PC-3 (cell line): ENCODE data around the gene TAF5L. TPM values are rescaled to one million over a fixed set of nuclear protein-coding genes. Genes with fewer than 3 reads are reported as not detected.

Experiments
- ATAC-seq: fragments of 200-7000 bp; cut with Tn5 transposase; 2 replicates; pipeline ENCODE4 v1.9.1; 2020; ENCODE audit warnings: mild to moderate bottlenecking, moderate library complexity
- BruUV-seq: library from RNA; stranded (reverse); fragments of 400-500 nt; replicated peaks from 2 replicates; lab custom pipeline; 2021; lab: Mats Ljungman, UMichigan
- CTCF ChIA-PET: fragments of 300-600 bp; sonication (Branson Sonifier 250); formaldehyde crosslinking; loops from one replicate; lab custom pipeline; 2022; ENCODE audit warnings: antibody characterized with exemption; lab: Charles Lee
- POLR2A ChIA-PET: fragments of 300-600 bp; sonication (Branson Sonifier 250); formaldehyde crosslinking; loops from one replicate; lab custom pipeline; 2022; ENCODE audit warnings: antibody characterized with exemption; ENCODE audit not compliant: unreplicated experiment; lab: Charles Lee
- DNase-seq: peaks from one replicate; pipeline ENCODE4 v3.0.0-alpha.2; 2015
- H2AFZ ChIP-seq: fragments of 300-600 bp; sonication (generic); 2 replicates; pipeline ENCODE4 v1.6.0; 2016; ENCODE audit warnings: antibody characterized with exemption, low read length
- H3F3A ChIP-seq: fragments of 300-600 bp; sonication (generic); one replicate; pipeline ENCODE4 v1.6.0; 2017; ENCODE audit warnings: antibody characterized with exemption, low read length, control low read depth, mild to moderate bottlenecking; ENCODE audit not compliant: unreplicated experiment
- H3K27ac ChIP-seq: fragments of 300-600 bp; sonication (generic); 2 replicates; pipeline ENCODE4 v1.5.1; 2016; ENCODE audit warnings: mild to moderate bottlenecking, low read length
- H3K27me3 ChIP-seq: fragments of 300-600 bp; sonication (generic); 2 replicates; pipeline ENCODE4 v1.6.1; 2016; ENCODE audit warnings: low read length, mixed read lengths
- H3K36me3 ChIP-seq: fragments of 300-600 bp; sonication (generic); 2 replicates; pipeline ENCODE4 v1.6.1; 2016; ENCODE audit warnings: low read depth, mixed run types, low read length, mixed read lengths
- H3K4me1 ChIP-seq: fragments of 300-600 bp; sonication (generic); 2 replicates; pipeline ENCODE4 v1.5.1; 2016; ENCODE audit warnings: low read length; ENCODE audit not compliant: insufficient read depth
- H3K4me2 ChIP-seq: fragments of 300-600 bp; sonication (generic); 2 replicates; pipeline ENCODE4 v1.6.0; 2016; ENCODE audit warnings: low read length
- H3K4me3 ChIP-seq: fragments of 300-600 bp; sonication (generic); 2 replicates; pipeline ENCODE4 v1.5.1; 2016; ENCODE audit warnings: mild to moderate bottlenecking, low read length, mixed read lengths
- H3K79me2 ChIP-seq: fragments of 300-600 bp; sonication (generic); 2 replicates; pipeline ENCODE4 v1.6.1; 2017; ENCODE audit warnings: low read length, mixed read lengths
- H3K9ac ChIP-seq: fragments of 300-600 bp; sonication (generic); 2 replicates; pipeline ENCODE4 v1.6.0; 2016; ENCODE audit warnings: mild to moderate bottlenecking, low read length
- H3K9me2 ChIP-seq: fragments of 300-600 bp; sonication (generic); replicated peaks from 2 replicates; pipeline ENCODE4 v1.6.1; 2016; ENCODE audit warnings: mixed run types, low read length, mixed read lengths
- H3K9me3 ChIP-seq: fragments of 300-600 bp; sonication (generic); 2 replicates; pipeline ENCODE4 v1.6.1; 2016; ENCODE audit warnings: low read length, mixed read lengths
- H4K20me1 ChIP-seq: fragments of 300-600 bp; sonication (generic); 2 replicates; pipeline ENCODE4 v1.6.1; 2016; ENCODE audit warnings: low read length, mixed read lengths
- EZH2 ChIP-seq: fragments of 300-600 bp; sonication (generic); IDR thresholded peaks from one replicate; pipeline ENCODE4 v1.6.1; 2017; ENCODE audit warnings: antibody characterized with exemption, mild to moderate bottlenecking, low read length; ENCODE audit not compliant: unreplicated experiment
- EZH2phosphoT487 ChIP-seq: fragments of 300-600 bp; sonication (generic); IDR thresholded peaks from 2 replicates; pipeline ENCODE4 v1.6.1; 2018; ENCODE audit warnings: mild to moderate bottlenecking, antibody characterized with exemption, low read length, borderline replicate concordance
- intact Hi-C: fragments of 100-400 bp; cut with micrococcal nuclease; formaldehyde crosslinking; loops from 2 replicates; pipeline ENCODE4 v1.9.0; 2023
- total RNA-seq: library from RNA; depleted of rRNA; stranded (reverse); fragments of >200 nt; gene quantifications from 2 replicates; pipeline ENCODE4 v1.2.3, GENCODE V29; 2014
- TF ChIP-seq, protein P1 (sequence below): fragments of 300-600 bp; sonication (generic); conservative IDR thresholded peaks from 2 replicates; pipeline ENCODE4 v1.5.1; 2017; ENCODE audit warnings: antibody characterized with exemption, low read depth, mild to moderate bottlenecking, low read length

The TAF5L gene
- total RNA-seq, 1 experiment from 2014 or later: 24.2 TPM

- Histone ChIP-seq H4K20me1 (peaks cover 28% of the 10 kb centered on the region), H3K27me3 (no peaks in the 10 kb centered on the region), H3K4me3 (no peak overlapping the region), H3K79me2 (peaks cover 60% of the 10 kb centered on the region), H3F3A (no peaks in the 10 kb centered on the region), H3K4me1 (no peaks in the 10 kb centered on the region), H3K36me3 (peaks cover 52% of the 10 kb centered on the region), H3K9ac (no peak overlapping the region), H3K9me2 (no peaks in the 10 kb centered on the region), H3K9me3 (no peaks in the 10 kb centered on the region), H3K27ac (no peak overlapping the region), H2AFZ (no peak overlapping the region), H3K4me2 (no peak overlapping the region)
- POLR2A ChIA-PET: no interaction called here
- TF ChIP-seq EZH2 (no peak), EZH2phosphoT487 (no peak)
- TF ChIP-seq, protein P1, sequence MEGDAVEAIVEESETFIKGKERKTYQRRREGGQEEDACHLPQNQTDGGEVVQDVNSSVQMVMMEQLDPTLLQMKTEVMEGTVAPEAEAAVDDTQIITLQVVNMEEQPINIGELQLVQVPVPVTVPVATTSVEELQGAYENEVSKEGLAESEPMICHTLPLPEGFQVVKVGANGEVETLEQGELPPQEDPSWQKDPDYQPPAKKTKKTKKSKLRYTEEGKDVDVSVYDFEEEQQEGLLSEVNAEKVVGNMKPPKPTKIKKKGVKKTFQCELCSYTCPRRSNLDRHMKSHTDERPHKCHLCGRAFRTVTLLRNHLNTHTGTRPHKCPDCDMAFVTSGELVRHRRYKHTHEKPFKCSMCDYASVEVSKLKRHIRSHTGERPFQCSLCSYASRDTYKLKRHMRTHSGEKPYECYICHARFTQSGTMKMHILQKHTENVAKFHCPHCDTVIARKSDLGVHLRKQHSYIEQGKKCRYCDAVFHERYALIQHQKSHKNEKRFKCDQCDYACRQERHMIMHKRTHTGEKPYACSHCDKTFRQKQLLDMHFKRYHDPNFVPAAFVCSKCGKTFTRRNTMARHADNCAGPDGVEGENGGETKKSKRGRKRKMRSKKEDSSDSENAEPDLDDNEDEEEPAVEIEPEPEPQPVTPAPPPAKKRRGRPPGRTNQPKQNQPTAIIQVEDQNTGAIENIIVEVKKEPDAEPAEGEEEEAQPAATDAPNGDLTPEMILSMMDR: no peak
- DNase-seq (no peak), ATAC-seq (no peak)
- intact Hi-C loops: no loop called here
- CTCF ChIA-PET: no interaction called here
- no TSS peak for BruUV-seq
Observed at GRCh38 chr1:229642376-229642775, 16.5 kb upstream of the TAF5L start.

GRCh38 chr1:229641306-229641705 is 15.4 kb upstream of the TAF5L start:
- Histone ChIP-seq H2AFZ (no peak overlapping the region), H3K27me3 (no peaks in the 10 kb centered on the region), H3K9me3 (no peaks in the 10 kb centered on the region), H3K4me1 (no peaks in the 10 kb centered on the region), H3K36me3 (peaks cover 52% of the 10 kb centered on the region), H3K4me3 (no peak overlapping the region), H3K79me2 (peaks cover 71% of the 10 kb centered on the region), H3K27ac (no peak overlapping the region), H3F3A (no peaks in the 10 kb centered on the region), H3K9ac (no peak overlapping the region), H4K20me1 (peaks cover 28% of the 10 kb centered on the region), H3K4me2 (no peak overlapping the region), H3K9me2 (no peaks in the 10 kb centered on the region)
- CTCF ChIA-PET: no interaction called here
- TF ChIP-seq, protein P1: no peak
- TF ChIP-seq EZH2phosphoT487: no peak
- BruUV-seq: no TSS peak
- intact Hi-C loops: no loop called here
- no peak for ATAC-seq
- POLR2A ChIA-PET: no interaction called here
- no peak for DNase-seq

GRCh38 chr1:229640455-229640854 is 14.5 kb upstream of the TAF5L start:
- BruUV-seq: no TSS peak
- Histone ChIP-seq H3K79me2 (peaks cover 79% of the 10 kb centered on the region), H3K9ac (no peak overlapping the region), H3K4me2 (no peak overlapping the region), H3K4me1 (no peaks in the 10 kb centered on the region), H2AFZ (no peak overlapping the region), H3K9me3 (no peaks in the 10 kb centered on the region), H3K4me3 (no peak overlapping the region), H4K20me1 (peaks cover 28% of the 10 kb centered on the region), H3K9me2 (no peaks in the 10 kb centered on the region), H3F3A (no peaks in the 10 kb centered on the region), H3K27me3 (no peaks in the 10 kb centered on the region), H3K27ac (no peak overlapping the region), H3K36me3 (peaks cover 59% of the 10 kb centered on the region)
- intact Hi-C loops: no loop called here
- DNase-seq (no peak), ATAC-seq (no peak)
- ChIA-PET POLR2A (no interaction called here), CTCF (no interaction called here)
- no peak for TF ChIP-seq EZH2phosphoT487
